NT2/D1 (cell line): Measurements from ENCODE around the gene LRRC4C.
A peak's percentile ranks its signal among the peaks of the same experiment; 100 is the strongest.

ENCODE experiments used
- DNase-seq: peaks from one replicate; pipeline ENCODE4 v3.0.0-alpha.2; 2011; ENCODE audit warnings: low read depth, low spot score
- H3K27me3 ChIP-seq: 2 replicates; pipeline ENCODE4 v1.6.0; 2011; ENCODE audit warnings: mild to moderate bottlenecking; ENCODE audit not compliant: insufficient read length, insufficient read depth
- H3K36me3 ChIP-seq: 2 replicates; pipeline ENCODE4 v1.6.1; 2011; ENCODE audit warnings: mild to moderate bottlenecking, low read length, mixed read lengths; ENCODE audit not compliant: insufficient read depth, insufficient read length
- H3K4me1 ChIP-seq: 2 replicates; pipeline ENCODE4 v1.5.1; 2011; ENCODE audit not compliant: insufficient read depth, insufficient read length
- H3K4me3 ChIP-seq: 2 replicates; pipeline ENCODE4 v1.5.1; 2011; ENCODE audit warnings: low read depth; ENCODE audit not compliant: insufficient read length
- H3K9ac ChIP-seq: 2 replicates; pipeline ENCODE4 v1.6.0; 2011; ENCODE audit warnings: low read depth; ENCODE audit not compliant: insufficient read length
- H3K9me3 ChIP-seq: 2 replicates; pipeline ENCODE4 v1.5.1; 2011; ENCODE audit warnings: mild to moderate bottlenecking, low read length; ENCODE audit not compliant: insufficient read depth
- SUZ12 ChIP-seq: IDR thresholded peaks from 2 replicates; pipeline ENCODE4 v1.6.1; 2011; ENCODE audit not compliant: insufficient read length, insufficient read depth; ENCODE audit errors: extremely low read depth
- YY1 ChIP-seq: IDR thresholded peaks from 2 replicates; pipeline ENCODE4 v1.6.1; 2011; ENCODE audit not compliant: insufficient read length, insufficient read depth
- ZNF274 ChIP-seq: IDR thresholded peaks from 2 replicates; pipeline ENCODE4 v1.6.1; 2011; ENCODE audit warnings: mild to moderate bottlenecking, low read depth, low read length

The LRRC4C gene

GRCh38 chr11:41225856-41226633, 233.4 kb downstream of the LRRC4C start:
- no peak overlapping the region for H3K4me3 ChIP-seq
- no peaks in the 10 kb centered on the region for H3K4me1 ChIP-seq
- TF ChIP-seq SUZ12 (no peak), YY1 (no peak)
- no peaks in the 10 kb centered on the region for H3K27me3 ChIP-seq
- H3K36me3 ChIP-seq: no peaks in the 10 kb centered on the region
- no peak overlapping the region for H3K9ac ChIP-seq
- H3K9me3 ChIP-seq: no peaks in the 10 kb centered on the region
- no peak for DNase-seq

DNA sequence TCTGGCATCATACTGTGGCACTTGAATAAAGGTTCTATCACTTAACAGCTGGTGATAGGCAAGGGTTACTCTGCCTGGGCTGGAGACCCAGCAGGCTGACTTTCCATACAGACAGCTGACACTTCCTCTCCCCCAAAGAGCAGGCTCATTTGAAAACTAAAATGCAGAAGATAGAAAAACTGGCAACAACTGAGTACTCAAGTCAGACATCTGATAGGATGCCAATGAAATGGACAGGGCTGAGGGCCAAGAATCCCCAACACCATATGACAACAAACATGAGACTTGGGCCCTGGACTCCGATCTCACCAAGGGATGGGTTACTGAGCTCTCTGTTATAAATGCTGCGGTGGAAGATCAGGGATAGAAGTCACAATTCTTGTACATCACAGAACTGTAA, 237.2 kb downstream of the LRRC4C start:
- no peak for TF ChIP-seq SUZ12
- TF ChIP-seq ZNF274: no peak
- no peak for TF ChIP-seq YY1
- H3K9me3 ChIP-seq: no peaks in the 10 kb centered on the region
- no peak overlapping the region for H3K4me3 ChIP-seq
- no peaks in the 10 kb centered on the region for H3K4me1 ChIP-seq
- H3K27me3 ChIP-seq: no peaks in the 10 kb centered on the region
- H3K36me3 ChIP-seq: no peaks in the 10 kb centered on the region
- no peak for DNase-seq
- H3K9ac ChIP-seq: no peak overlapping the region

DNA sequence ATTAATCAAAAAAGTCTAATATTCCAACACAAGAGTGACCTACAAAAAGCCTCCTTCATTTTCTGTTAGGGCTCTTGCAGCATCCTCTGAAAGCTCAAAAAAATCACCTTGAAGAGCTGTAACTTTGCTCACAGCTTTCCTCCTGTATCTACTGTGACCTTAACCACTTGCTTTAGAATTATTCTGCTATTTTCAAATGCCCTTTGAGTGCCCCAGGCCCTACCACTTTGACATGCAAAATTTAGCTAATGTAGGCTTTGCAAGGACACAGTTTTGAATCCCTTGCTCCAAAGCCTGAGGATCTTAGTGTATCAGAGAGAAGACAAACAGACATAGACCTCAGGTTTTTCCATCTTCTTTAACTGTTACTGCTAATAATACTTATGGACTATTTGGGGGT, 253.1 kb downstream of the LRRC4C start:
- TF ChIP-seq YY1 (no peak), SUZ12 (no peak), ZNF274 (no peak)
- peak; percentile 63 for DNase-seq
- H3K27me3 ChIP-seq: no peaks in the 10 kb centered on the region
- H3K9ac ChIP-seq: no peak overlapping the region
- H3K9me3 ChIP-seq: no peaks in the 10 kb centered on the region
- no peaks in the 10 kb centered on the region for H3K36me3 ChIP-seq
- H3K4me1 ChIP-seq: no peaks in the 10 kb centered on the region
- H3K4me3 ChIP-seq: no peak overlapping the region

DNA sequence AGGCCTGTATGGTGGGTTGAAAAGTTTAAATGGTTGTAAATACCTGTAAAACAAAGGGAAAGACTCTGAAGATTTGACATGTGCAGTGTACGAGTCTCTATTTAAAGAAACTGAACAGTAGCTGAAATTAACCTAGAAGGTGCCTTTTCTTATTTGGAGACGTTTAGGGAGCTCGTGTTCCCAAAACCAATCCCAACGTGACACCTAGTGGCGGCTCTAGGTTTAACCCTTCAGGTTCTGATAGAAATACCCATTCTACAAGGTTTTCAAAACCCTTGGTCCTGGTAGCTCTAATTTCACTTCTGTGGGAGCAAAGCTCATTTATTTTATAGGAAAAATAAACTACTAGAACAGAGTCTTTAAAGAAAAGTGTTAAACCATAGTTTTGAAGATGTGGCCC, 258.3 kb downstream of the LRRC4C start:
- no peak overlapping the region for H3K4me3 ChIP-seq
- no peaks in the 10 kb centered on the region for H3K36me3 ChIP-seq
- no peaks in the 10 kb centered on the region for H3K9me3 ChIP-seq
- DNase-seq: peak; percentile 71
- H3K4me1 ChIP-seq: no peaks in the 10 kb centered on the region
- no peaks in the 10 kb centered on the region for H3K27me3 ChIP-seq
- no peak overlapping the region for H3K9ac ChIP-seq
- TF ChIP-seq ZNF274: no peak
- TF ChIP-seq SUZ12: no peak
- TF ChIP-seq YY1: no peak

DNA sequence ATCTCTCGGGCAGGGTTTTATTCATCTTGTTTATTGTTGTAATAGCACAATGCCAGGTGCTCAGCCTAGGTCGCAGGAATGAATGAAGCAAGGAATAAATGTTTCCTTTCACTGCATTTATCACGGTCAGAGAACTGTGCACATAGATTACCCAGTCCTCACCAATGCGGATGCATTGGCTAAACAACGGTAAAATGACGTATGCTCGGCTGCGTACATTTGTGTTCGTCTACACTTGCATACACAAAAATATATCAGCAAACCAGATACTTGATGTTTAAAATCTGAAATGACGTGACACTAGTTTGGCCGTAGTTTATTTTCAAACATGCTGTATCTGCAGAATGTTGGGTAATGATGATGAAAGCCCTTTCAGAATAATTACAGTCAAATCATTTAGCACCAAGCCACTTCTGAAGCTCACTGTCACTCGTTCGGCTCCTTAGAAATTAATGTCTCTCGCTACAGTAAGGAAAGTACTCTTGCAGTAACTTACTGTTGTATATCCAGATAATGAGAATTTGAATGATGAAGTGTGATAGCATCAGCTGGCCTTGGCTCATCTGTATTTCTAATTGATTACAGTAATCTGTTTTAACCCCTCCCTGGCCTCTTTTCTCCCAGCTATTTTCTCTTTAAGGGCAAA, 268.9 kb downstream of the LRRC4C start:
- no peak for TF ChIP-seq YY1
- TF ChIP-seq SUZ12: no peak
- TF ChIP-seq ZNF274: no peak
- H3K27me3 ChIP-seq: no peaks in the 10 kb centered on the region
- no peak overlapping the region for H3K4me3 ChIP-seq
- H3K4me1 ChIP-seq: no peaks in the 10 kb centered on the region
- no peaks in the 10 kb centered on the region for H3K9me3 ChIP-seq
- no peaks in the 10 kb centered on the region for H3K36me3 ChIP-seq
- H3K9ac ChIP-seq: no peak overlapping the region
- DNase-seq: no peak

DNA sequence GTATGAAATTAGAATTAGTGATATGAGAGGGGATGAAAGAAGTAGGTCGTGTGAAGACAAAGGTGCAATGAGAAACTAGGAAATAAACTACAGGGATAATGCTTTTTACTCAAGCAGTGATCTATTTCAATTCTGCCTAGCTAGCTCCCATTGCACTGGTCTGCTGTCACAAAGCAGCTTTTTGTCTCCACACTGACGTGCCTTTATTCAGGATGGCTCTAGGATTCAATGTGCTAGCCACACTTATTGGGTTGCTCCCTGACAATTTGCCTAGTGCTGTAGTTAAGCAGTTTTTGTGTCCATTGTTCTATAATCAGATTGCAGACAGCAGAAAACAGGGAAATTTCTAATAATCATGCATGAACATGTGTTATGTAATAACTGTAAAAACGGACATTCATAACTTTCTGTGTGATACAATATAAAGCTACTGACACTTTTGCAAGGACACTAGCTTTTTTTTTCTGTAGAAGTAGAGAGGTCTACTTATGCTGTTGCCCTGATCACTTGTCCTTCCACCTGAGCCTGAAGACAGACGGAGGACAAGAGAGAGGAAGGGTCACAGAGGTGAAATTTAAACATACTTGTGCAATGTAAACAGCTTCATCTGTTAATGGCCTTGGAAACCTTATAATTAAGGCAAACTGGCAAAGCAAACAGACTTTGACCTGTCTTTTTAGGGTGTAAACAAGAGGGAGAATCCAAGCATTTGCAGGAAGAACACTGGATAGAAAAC, 269.6 kb downstream of the LRRC4C start:
- no peaks in the 10 kb centered on the region for H3K36me3 ChIP-seq
- no peaks in the 10 kb centered on the region for H3K9me3 ChIP-seq
- TF ChIP-seq ZNF274: no peak
- no peak for TF ChIP-seq SUZ12
- TF ChIP-seq YY1: no peak
- no peaks in the 10 kb centered on the region for H3K4me1 ChIP-seq
- no peak for DNase-seq
- no peak overlapping the region for H3K4me3 ChIP-seq
- no peak overlapping the region for H3K9ac ChIP-seq
- no peaks in the 10 kb centered on the region for H3K27me3 ChIP-seq

GRCh38 chr11:41177791-41178190, 281.7 kb downstream of the LRRC4C start:
- Histone ChIP-seq H3K9ac (no peak overlapping the region), H3K4me3 (no peak overlapping the region), H3K27me3 (no peaks in the 10 kb centered on the region), H3K9me3 (peaks cover 2% of the 10 kb centered on the region; the same call in 1 of the 2 replicates), H3K4me1 (no peaks in the 10 kb centered on the region), H3K36me3 (no peaks in the 10 kb centered on the region)
- DNase-seq: no peak
- no peak for TF ChIP-seq SUZ12
- TF ChIP-seq ZNF274: no peak
- TF ChIP-seq YY1: no peak
